ENCODE measurements around the gene EDAR.

The EDAR gene

GRCh38 chr2:108988796-108989713 is at the start of gene EDAR:
EDAR (minus strand) TSS chr2:108989220; CDS start chr2:108931014, 58,206 bp downstream.
- DNase-seq = peak in 1 of 2 experiments; percentile 5

- DNase-seq = no peak
Measured at GRCh38 chr2:109033171-109033570, 44.2 kb upstream of the EDAR start.

DNA sequence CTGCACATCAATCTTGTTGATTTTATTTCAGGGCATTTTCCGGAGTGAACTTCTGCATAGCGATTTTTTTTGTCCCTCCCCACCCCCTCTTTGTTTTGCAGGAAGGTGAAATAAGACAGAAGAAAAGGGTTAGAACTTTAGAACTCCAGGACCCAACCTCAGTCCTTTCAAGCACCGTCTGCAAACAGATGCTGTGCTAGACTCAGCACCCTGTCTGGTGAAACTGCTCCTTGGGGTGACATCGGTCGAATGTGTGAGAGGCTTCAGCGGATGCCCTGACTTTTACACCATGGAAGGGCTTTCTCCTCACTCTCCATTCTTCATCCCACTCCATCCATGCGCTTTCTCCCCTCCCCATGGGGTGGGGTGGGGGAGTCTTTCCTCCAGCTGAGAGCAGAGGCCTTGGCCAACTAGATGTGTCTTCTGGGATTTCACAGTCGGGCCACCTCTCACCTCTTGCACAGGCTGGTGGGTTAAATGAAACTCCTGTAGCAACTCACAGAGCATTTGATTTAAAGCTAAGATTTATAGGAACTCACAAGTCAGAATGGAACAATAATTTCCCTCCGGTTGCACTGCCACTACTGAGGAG is 43.3 kb upstream of the EDAR start:
- DNase-seq = no peak

DNA sequence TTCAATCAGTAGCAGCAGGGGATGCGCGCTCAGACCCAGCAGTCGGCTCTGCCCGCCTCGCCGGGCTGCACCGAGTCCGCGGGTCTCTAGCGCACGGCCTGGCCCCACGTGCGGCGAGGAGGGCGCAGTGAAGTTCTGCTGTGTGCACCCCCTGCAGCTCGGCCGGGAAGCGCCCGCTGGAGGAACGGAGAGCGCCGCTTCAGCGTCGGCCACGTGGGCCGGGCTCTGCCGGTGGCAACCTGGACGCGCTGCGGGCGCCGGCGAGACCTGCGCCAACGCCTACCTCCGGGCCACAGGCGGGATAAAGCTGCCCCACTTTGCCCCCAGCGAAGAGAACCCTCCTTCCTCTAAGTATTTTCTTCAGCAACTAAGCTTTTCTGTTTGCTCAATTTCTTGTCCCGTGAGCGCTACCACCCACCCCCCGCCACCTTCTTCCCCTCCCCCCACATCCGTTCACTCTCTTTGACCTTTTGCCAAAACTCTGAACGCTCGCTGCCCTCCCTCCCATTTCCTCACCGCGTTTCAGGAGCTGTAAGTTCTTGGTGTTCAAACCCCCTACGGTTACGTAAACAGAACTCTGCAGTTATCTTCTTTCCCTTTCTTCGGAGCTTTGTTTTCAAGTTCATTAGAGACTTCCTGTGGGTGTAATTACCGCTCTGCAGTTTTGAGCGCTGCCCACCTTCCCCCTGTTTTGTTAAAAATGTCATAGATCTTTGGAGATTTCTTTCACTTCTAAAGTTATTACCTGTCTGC is 42.6 kb upstream of the EDAR start:
- DNase-seq = peak in 1 of 2 experiments; percentile 5

- DNase-seq = no peak
Measured at GRCh38 chr2:109030870-109031475, 42.0 kb upstream of the EDAR start.

DNA sequence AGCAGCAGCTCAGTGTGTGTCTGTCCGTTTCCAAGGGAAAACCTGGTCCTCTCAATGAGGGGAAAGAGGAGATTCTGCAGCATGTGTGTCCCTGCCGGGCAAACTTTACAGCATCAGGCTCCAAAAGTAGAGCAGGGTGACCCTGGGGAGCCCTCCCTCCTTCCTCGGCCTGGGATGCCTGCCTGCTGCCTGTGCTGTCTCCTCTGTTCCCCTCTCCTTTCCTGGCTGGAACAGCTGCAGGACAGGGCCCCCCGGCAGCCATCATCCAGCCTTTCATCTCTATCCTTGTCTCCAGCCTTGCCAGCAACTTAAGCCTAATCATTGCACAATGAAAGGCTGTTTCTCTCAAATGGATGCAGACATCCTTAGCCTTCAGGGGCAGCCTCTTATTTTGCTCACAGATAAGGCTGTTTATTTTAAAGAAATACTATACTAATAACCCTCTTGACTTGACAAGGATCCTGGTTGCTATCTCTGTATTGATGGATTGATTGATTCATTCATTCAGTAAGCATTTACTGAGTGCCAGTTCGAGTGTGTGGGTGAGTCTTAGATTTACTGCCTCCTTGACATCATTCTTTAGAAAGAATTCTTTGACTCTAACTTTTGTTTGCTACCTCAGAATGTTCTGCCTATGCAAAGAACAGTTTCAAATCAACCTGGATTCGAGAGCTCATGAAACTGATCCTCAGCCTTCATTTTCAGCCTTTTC is 40.6 kb upstream of the EDAR start:
- no peak for DNase-seq

DNA sequence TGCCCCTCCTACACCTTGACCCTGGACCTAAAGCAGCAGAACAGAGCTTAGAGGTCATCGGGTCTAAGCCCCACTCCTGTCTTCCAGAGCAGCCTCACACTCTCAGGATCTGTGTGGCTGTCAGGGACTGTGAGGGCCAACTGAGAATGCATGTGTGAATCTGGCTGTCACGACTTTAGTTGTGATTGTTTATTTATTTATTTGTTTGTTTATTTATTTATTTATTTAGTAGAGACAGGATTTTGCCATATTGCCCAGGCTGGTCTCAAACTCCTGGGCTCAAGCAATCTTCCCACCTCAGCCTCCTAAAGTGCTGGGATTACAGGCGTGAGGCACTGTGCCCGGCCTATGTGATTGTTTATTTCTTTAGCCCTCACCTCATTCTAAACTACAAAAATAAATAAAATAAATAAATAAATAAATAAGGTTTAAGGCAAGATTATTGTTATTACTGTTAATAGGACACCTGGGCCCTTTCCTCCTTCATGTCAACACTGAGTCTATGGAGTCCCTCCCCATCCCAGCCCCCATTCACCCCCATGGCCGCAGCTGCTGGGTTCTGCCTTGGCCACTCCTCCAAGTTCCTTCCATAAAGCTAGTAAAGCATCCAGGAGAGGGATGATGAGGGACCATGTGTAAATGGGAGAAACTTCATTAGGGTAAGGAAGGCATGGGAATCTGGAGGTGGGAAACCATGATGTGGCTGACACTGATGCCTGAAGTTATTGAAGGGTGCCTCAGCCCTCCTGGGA is 39.9 kb upstream of the EDAR start:
- DNase-seq = no peak

DNA sequence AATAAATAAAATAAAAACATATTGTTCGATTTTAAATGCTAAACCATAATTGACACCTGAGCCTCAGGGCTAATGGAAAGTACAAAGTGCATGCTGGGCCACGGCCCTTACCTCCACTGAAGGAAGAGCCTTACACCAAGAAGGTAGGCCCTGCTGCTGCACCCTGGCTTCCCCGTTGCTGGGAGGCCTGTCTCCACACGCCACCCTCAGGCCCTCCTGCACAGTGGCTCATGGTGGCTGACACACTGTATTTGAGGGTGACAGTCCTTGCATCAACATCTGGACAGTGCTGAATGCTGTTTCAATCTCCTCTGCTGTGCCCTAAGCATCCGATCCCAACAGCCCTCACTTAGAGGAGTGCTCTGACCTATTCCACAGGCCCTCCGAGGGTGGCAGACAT is 39.3 kb upstream of the EDAR start:
- DNase-seq = no peak

DNA sequence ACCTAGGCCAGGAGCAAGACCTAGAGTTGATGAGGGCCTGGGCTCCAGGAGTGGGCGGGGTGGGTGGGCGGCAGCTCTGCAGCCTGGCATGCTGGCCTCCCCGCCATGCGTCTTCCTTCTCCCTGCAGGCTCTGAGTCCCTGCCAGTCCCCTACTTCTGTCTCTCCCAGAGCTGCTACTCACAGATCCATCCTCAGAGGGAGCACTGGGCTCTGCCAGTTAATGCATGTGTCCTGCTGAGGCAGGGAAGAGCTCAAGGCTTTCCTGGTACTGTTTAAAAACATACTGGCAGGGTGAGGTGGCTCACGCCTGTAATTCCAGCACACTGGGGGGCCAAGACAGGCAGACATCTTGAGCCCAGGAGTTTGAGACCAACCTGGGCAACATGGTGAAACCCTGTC is 38.7 kb upstream of the EDAR start:
- DNase-seq = no peak

GRCh38 chr2:109024477-109024876 is 35.5 kb upstream of the EDAR start:
- no peak for DNase-seq

GRCh38 chr2:109021895-109022300 is 32.9 kb upstream of the EDAR start:
- DNase-seq = no peak

DNA sequence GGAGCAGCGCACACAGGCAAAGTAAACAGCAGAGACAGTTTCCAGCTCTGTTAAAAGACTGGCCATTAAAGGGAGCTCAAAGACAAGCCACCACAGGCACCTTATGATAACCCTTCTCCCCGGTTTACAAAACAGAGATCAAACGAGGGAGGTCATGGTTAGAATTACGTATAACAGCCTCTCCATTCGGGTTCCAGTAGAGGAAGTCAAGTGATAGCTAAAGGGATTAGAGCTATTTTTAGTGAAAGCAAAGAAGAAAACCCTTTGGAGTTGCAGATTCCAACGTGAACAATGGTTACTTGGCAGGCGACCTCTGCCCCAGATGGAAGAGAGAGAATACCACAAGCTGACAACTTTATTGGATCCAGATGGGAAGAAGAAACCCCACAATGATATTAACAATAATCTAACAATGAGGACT is 31.2 kb upstream of the EDAR start:
- DNase-seq = no peak

GRCh38 chr2:109018452-109018851 is 29.4 kb upstream of the EDAR start:
- no peak for DNase-seq

DNA sequence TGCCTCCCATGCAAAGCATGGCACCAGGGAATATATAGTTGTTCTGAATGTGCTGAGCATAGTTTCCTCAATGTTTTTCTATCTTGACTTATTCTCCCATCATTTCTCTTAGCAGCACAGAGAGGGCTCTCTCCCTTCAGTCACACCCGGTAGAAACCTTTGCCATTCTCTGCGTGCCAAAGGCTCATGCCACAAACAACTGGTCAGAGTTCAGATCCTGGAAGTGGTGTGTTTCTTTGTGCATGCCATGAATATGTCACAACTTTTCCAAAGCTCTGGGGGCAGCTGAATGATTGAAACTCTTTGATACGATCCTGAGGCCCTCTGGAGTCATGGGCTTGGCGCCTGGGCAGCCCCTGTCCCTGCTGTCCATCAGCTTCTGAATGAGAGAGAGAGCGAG is 28.0 kb upstream of the EDAR start:
- DNase-seq = no peak

GRCh38 chr2:109016376-109016775 is 27.4 kb upstream of the EDAR start:
- no peak for DNase-seq

GRCh38 chr2:109014476-109014875 is 25.5 kb upstream of the EDAR start:
- no peak for DNase-seq

GRCh38 chr2:109013051-109013450 is 24.0 kb upstream of the EDAR start:
- no peak for DNase-seq

- no peak for DNase-seq
Measured at GRCh38 chr2:109009920-109010610, 21.0 kb upstream of the EDAR start.

GRCh38 chr2:109006971-109007370 is 18.0 kb upstream of the EDAR start:
- DNase-seq = no peak

- no peak for DNase-seq
Measured at GRCh38 chr2:109005686-109006204, 16.7 kb upstream of the EDAR start.

GRCh38 chr2:109001201-109001600 is 12.2 kb upstream of the EDAR start:
- DNase-seq = no peak

Data from NCI-H1930 (cell line).